Activated CD4-positive, alpha-beta T cell treated with anti-CD3 and anti-CD28 coated beads for 48 hours (primary cell): ENCODE data around the gene GRID1.
"Not testable (repeated sequence)": the region's sequence is repeated elsewhere in the genome, so short reads cannot be mapped to it uniquely, and the experiment has no call there.

Experiments used
- DNase-seq: peaks from one replicate; pipeline ENCODE4 v3.0.0-alpha.2; 2020

Gene GRID1

GRCh38 chr10:86092311-86092710, 274.3 kb downstream of the GRID1 start:
- DNase-seq, result not testable (repeated sequence)

GRCh38 chr10:86091216-86091615, 275.4 kb downstream of the GRID1 start:
- no peak for DNase-seq

- no peak for DNase-seq
Measured at GRCh38 chr10:86090807-86091206, 275.8 kb downstream of the GRID1 start.

GRCh38 chr10:86087716-86088115, 278.9 kb downstream of the GRID1 start:
- no peak for DNase-seq

- DNase-seq, result no peak
Measured at GRCh38 chr10:86086418-86086817, 280.2 kb downstream of the GRID1 start.

- DNase-seq, result no peak
Measured at GRCh38 chr10:86085686-86086085, 280.9 kb downstream of the GRID1 start.

- no peak for DNase-seq
Measured at GRCh38 chr10:86085136-86085535, 281.5 kb downstream of the GRID1 start.

- no peak for DNase-seq
Measured at GRCh38 chr10:86084585-86084984, 282.0 kb downstream of the GRID1 start.

GRCh38 chr10:86083664-86084175, 282.9 kb downstream of the GRID1 start:
- no peak for DNase-seq

- DNase-seq, result no peak
Measured at GRCh38 chr10:86083206-86083605, 283.4 kb downstream of the GRID1 start.

- DNase-seq, result no peak
Measured at GRCh38 chr10:86082556-86082955, 284.0 kb downstream of the GRID1 start.

- DNase-seq, result no peak
Measured at GRCh38 chr10:86079088-86079487, 287.5 kb downstream of the GRID1 start.

GRCh38 chr10:86078639-86079035, 288.0 kb downstream of the GRID1 start:
- no peak for DNase-seq

GRCh38 chr10:86077871-86078638, 288.5 kb downstream of the GRID1 start:
- no peak for DNase-seq

- DNase-seq, result no peak
Measured at GRCh38 chr10:86077271-86077670, 289.3 kb downstream of the GRID1 start.

- DNase-seq, result not testable (repeated sequence)
Measured at GRCh38 chr10:86076497-86076896, 290.1 kb downstream of the GRID1 start.

GRCh38 chr10:86075512-86075911, 291.1 kb downstream of the GRID1 start:
- DNase-seq, result no peak

GRCh38 chr10:86074294-86074693, 292.3 kb downstream of the GRID1 start:
- no peak for DNase-seq

- DNase-seq, result no peak
Measured at GRCh38 chr10:86073199-86073977, 293.2 kb downstream of the GRID1 start.

GRCh38 chr10:86072413-86072812, 294.2 kb downstream of the GRID1 start:
- no peak for DNase-seq

GRCh38 chr10:86071758-86072157, 294.8 kb downstream of the GRID1 start:
- no peak for DNase-seq

GRCh38 chr10:86071145-86071544, 295.4 kb downstream of the GRID1 start:
- DNase-seq, result no peak

GRCh38 chr10:86070278-86070677, 296.3 kb downstream of the GRID1 start:
- DNase-seq, result no peak
